Hematopoietic multipotent progenitor cell treated with erythropoietin and hydrocortisone succinate and interleukin-3 and kit ligand, for 8 days (in vitro differentiated cells): ENCODE measurements around the gene ITPK1.

Experiments used
- DNase-seq: peaks from one replicate; pipeline ENCODE4 v3.0.0-alpha.2; 2015

Gene ITPK1

DNA sequence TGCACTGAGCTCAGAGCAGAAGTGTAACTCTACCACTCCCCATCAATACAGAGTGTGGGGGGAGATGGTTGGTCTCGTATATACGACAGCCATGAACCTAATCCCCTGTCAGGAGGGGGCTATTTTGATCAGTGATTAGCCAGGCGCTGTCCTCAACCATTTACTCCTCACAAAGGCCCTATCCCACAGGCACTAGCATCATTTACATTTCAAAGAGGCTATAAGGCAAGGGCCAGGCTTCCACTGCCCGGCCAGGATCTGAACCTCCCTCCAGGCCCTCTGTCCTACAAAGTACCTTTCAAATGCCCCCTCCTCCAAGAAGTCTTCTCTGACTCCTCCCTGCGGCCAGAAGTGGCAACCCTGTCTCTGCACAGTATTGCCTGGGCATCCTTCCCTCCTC lies 74.7 kb downstream of the ITPK1 start:
- DNase-seq = no peak

DNA sequence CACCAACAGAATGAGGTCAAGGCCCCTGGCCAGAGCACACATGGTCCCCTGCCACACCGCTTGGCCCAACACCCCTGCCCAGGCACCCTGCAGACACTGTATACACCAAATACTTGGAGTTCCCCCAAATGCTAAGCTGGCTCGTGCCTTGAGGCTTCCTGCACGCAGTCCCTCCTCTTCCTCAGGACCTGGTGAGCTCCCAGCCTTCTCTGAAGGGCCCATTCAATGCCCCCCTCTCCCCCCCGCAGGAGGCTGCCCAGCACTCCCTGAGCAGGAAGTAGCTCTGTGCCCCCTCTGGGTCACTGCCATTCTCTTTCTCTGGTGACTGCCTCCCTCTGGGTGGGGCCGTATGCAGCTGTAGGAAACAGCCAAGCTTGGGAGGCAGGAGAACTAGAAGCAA lies 75.3 kb downstream of the ITPK1 start:
- DNase-seq = no peak

DNA sequence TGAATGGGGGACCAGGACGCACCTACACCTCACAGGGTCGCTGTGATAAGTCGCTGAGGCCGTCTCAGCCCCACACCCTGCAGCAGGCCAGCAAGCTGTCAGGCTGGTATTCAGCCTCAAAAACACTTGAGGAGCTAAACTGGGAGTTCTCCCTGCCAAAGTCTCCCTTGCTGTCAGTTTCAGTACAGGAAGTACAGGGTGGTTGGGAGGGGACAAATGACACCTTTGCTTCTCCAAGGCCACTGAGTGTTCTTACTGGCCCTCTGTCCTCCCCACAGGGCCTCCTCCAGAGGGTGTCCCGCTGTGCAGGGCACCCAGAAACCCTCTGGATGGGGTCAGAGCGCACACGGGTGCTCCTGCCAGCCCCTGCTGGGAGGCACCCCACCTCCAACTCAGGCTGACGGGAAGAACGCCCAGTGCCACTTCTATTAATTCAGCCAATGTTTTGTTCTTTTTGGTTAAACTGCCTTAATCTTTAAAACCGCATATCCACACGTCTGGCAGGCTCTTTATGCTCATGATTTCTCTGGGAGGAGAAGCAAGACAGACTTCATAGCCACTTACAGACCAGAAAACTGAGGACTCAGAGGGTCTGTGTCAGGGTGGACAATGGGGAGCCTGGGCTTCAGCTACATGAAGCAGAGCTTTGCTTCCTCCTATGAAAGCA lies 75.9 kb downstream of the ITPK1 start:
- no peak for DNase-seq

DNA sequence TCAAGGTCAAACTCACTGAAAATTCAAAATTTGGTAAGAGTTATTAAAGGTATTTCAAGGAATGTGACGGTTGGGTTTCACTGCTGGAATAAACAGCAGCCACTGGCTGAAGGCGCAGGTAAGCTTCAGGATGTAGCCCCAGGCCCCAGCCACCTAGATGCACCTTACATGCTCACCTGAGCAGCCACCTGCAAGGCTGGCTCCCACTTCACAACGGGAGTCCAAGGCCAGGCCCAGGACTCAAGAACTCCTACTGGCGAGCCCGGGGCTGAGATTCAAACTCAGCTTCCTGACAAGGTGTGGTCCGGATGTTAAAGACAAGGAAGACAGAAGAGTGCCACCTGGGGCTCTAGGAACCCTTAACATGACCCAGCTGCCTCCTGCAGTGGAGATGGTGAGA lies 78.4 kb downstream of the ITPK1 start:
- no peak for DNase-seq

DNA sequence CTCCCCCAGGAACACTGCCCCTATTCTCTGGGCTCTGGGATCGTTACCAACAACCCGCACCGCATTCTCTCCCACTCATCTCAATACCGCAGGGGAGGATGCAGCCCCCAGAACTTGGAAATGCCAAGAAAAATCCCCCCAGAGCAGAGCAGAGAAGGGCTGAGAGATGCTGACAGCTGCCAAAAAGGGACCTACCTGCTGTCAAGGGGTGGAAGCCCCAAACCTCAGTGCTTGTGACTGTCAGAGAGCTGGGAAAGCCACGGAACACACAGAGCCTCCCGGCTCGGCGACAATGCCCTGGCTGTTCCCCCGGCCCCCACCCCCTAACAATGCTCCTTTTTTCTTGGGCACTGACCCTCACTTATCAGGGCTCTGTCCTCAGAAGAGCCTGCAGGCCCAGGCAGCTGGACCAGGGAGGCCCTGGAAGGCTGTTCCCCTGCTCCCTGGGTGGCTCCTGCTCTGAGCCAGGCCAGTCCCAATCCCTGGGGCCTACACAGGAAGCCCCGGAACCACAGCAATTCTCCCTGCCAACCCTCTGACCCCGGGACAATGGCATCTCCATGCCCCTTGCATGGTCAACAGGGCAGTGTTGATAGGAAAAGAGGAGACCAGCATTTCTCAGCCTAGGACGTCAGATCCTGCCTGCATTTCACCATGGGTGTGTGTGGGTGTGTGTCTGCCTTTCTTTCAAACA lies 78.9 kb downstream of the ITPK1 start:
- DNase-seq = no peak

DNA sequence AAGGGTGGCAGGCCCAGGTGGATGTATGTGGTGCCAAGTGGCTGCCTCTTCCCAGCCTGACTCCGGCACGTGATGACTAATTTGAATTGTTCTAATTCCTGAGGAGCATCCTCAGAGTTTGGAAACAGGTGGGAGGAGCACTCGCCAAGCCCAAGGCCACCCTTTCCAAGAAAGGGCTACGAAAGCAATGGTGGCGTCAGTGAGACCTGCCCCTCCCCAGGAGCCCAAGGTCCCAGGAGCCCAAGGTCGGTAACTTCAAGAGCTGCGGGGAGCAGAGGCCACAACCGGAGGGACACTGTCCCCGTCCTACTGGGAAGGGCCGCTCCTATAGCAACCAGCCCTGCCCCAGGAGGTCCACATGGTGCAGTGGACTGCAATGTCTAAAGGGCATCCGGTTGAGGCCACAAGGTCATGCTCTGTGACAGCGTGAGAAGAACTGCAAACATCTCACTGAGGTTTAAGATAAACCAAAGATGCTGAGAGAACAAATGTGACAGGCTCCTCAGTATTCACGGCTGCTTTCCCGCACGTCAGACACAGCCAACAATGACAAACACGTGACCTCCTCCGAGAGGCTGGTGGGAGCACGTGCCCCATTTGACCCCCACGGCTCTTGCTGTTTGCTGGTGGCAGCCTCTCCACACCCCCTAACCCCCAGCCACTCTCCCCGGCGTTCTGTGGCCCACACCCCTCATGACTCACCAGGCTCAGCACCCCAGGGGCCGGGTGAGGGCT lies 79.6 kb downstream of the ITPK1 start:
- DNase-seq = no peak

DNA sequence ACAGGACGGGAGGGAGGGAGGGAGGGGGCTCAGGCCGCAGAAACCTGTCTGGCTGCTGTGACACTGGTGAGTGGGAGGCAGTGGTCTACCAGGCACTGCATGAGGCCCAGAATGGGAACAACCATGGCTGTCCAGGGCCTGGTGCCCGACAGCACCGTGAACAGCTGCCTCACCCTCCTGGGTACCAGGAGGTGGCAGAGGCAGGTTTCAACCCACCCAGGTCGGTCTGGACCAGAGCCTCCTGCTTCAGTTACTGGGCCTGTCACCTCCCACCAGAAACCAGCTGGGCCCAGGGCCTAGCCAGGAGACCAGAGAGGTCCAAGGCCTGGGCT lies 80.2 kb downstream of the ITPK1 start:
- DNase-seq = no peak

DNA sequence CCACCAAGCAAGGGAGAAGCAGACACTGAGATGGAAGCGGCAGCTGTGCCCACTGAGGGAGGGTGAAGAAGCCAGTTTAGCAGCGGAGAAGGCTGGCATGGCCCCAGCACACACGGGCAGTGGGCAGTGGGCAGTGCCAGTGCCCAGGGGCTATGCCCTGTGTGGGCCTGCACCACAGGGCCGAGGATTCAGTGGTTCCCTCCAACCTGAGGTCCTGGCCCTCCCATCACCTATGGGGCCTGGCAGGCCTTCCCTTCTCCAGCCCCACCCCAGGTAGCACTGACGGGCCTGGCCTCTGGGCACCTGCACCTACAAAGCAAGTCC lies 81.1 kb downstream of the ITPK1 start:
- DNase-seq = no peak

DNA sequence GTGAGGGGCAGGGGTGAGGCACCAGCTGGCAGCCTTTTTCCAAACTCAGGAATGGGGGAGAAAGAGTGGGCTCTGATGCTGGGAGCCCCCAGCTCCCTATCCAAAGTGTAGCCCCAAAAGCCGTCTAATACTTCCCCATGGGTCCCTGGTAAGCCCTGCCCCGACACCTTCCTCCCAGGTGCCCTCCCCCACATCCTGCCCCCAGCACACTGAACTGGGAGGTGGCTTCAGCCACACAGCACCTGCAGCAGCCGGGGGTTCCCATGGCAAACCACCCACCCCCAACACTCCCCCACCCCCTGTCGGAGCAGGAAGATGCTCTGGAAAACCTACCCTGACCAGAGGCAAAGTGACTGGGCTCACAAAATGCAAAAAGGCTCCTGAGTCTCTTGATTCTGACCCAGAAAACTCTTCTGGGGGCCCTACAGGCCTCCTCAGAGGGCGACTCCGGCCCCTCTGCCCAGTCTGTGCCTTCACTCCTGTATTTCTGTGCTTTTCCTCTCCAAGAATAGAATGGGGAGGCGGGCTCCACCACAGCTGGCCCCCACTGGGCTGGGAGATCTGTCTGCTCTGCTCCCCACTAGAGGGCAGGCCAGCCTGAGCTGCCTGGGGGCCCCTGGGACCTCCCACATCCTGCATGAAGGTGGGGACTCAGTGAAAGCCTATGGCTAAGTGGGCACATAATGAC lies 81.6 kb downstream of the ITPK1 start:
- DNase-seq = no peak

DNA sequence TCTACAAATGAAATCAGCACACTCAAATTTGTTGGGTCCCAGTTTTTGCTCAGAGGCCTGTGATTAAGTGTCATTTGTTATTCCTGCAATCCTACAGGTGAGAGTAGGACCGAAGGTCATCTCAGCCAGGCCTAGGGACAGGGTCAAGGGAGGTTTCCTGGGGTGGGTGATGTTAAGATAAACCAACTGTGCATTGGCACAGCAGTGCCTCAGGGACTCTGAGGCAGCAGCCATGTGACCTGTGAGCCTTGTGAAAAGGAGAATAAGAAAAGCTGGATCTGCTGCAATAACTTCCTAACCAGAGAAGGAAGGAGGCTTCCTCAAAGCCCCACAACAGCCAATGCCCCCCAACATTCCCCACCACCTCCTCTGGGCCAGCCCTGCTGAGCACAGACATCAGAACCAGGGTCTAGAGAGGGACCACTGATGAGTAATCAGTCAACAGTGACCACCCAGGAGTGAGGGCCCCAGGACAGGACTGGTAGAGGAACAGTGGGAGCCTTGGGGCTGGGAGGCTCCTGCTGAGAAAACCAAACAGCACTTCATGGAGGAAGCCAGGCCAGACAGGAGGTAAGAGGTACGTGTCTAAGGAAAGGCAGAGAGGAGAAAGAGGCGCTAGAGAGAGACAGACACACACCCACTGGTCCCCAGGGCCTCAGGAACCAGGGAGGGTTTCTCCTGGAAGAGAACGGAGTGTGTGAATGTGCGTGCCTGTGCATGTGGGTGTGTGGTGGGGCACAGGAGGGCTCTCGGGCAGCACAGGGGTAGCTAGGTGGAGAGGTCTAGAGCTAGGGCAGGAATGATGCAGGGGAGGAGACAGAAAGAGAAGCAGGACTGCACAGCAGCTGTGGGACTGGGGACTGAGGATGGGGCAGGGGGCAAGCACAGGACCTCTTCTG lies 82.4 kb downstream of the ITPK1 start:
- no peak for DNase-seq

DNA sequence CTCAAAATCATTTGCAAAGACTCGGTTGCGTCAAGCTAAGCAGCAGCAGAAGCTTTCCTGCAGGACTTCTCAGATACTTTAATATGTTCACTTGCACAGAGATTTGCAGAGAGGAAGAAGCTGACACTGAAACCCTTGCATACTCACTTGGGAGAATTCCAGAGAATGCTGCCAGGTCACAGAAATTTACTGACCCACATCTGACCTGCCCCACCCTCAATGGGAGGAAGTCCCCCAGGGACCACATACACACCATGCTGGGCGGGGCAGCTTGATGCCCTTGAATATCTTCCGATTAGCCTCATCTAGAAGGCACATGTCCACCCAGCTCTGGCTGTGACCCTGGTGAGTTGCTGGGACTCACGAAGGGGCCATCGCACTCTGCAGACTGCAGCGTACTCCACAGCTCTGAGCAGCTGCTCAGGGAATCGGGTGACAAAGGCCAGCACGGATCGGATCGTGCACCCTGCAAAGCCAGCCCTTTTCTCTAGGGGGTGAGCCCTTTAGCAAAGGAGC lies 83.2 kb downstream of the ITPK1 start:
- DNase-seq = no peak

DNA sequence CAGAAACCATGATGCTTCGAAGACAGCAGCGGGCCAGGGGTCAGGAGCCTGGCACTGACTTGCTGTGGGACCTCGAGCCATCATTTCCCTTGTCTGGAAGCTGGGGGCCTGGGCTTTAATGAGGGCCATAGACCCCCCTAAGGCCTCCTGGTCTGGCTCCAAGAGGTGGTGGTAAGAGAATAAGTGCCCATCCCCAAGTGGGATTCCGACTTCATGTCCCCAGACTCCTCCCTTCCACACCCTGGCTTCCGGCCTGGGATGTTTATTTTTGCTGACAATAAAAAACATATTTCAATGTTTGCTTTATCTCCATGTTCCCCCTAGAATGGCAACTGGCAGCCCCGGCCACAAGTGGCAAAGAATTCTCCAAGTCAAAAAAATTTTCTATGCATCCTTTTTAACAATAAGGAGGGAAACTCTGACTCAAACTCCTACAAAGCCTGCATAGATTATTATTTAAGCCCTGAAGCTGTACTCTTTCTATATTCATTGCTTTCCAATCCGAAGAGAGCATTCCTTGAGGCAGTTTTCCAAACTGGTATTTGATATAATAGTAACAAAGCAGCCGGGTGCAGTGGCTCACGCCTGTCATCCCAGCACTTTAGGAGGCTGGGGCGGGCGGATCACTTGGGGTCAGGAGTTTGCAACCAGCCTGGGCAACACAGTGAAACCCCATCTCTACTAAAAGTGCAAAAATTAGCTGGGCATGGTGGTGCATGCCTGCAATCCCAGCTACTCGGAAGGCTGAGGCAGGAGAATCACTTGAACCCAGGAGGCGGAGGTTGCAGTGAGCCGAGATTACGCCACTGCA lies 84.0 kb downstream of the ITPK1 start:
- DNase-seq = no peak

DNA sequence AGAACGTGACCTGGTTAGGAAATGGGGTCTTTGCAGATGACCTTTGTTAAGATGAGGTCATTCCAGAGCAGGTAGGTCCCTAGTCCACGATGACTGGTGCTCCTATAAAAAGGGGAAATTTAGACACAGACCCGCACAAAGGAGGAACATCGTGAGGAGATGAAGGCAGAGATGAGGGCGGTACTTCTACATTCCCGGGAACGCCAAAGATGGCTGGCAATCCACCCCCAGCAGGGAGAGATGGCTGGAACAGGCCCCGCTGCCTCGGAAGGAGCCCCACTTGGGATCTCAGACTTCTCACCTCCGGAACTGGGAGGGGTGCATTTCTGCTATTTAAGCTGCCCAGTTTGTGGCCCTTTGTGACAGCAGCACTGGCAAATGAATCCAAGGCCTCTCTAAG lies 85.0 kb downstream of the ITPK1 start:
- no peak for DNase-seq

DNA sequence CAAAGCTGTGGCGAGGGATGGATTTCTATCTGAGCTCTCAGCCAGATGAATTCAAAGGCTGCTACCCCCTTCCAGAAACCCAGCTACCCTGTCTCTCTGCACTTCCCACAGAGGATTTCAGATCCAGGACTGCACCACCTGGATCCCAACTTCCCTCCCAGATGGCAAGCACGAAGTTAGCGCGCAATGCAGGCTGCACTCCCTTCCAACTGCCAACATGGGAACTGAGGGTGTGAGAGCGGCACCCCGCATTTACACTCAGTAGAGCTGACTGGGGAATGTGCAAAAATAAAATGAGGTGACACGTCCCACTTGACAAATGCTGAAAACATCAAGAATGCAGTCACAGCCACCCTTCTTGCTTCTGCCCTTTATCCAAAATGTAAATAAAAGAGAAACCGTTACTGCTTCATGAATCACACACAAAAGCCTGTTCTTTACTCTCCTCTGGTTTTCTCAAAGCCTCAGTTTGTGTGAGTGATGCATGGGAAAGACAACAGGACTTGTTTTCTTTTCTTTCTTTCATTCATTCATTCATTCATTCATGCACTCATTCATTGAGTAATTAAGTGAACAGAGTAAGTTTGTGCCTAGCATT lies 85.7 kb downstream of the ITPK1 start:
- DNase-seq = no peak

DNA sequence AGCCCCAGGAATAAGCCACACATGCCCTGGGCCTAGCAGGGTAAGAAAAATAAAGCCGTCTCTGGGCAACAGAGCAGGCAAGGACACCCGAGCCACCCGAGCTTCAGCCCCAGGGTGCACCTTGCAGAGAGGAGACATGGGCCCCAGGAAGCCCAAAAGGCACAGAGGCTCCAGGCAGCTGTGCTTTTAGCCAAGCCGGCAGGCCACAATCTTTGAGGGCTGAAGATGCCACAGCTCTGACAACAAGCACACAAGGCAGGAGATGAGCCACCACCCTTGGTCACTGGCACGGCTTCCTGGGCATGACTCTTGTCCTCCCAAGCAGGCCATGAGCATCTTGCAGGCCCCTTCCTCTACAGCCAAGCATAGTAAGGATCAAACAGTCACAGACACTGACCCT lies 86.3 kb downstream of the ITPK1 start:
- DNase-seq = no peak

DNA sequence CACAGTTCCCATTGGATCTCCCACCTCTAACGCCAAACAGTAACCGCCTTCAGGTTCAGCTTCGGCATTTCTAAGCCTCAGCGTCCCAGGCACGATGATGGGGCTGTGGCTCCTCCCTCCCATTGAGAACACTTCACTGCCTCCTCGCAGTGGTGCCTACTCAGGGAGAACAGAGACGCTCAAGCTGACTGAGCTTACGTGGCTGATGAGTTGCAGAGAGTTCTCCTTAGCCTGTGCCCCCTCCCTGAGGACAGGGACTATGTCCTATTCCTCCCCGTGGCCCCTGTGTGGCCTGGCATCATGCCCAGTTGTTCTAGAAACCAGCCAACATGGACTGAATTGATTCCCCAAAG lies 87.0 kb downstream of the ITPK1 start:
- DNase-seq = no peak

DNA sequence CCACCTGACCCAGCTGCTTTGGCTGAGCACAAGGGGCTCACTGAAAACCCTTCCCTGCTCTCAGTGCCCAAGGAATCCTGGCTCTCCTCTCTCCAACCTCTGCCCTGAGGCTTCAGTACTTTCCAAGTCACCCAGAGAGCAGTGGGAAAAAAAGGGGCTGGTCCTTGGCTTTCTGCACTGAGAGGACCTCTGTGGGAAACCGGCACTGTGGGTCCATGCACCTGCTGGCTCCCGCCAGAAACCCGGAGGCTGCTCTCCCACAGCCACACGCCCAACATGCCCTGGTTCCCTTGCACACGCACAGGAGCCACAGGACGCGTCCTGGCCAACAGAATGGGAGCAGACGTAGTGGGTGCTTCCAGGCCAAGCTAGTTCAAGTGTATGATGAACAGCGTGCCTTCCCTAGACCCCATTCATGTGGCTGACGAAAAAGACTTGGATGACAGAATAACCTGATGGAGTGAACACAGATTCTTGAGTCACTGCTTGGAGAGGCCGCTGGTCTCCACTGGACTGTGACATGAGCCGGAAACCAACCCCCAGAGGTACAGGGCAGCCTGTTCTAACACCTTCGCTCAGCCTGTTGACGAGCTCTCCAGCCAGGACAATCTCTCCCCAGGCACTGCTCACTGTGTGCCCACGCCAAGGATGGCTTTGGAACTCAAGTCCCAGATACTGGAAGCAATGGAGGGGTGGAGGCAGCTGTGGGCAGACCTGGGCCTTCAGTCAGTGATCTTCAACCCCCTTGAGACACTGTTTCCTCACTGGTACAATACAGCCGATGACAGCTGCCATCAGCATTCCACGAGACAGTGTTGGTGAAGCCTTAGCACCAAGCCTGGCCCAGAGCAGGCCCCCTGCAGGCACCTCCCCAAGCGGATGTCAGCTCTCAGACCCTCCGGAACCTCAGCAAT lies 87.7 kb downstream of the ITPK1 start:
- no peak for DNase-seq

DNA sequence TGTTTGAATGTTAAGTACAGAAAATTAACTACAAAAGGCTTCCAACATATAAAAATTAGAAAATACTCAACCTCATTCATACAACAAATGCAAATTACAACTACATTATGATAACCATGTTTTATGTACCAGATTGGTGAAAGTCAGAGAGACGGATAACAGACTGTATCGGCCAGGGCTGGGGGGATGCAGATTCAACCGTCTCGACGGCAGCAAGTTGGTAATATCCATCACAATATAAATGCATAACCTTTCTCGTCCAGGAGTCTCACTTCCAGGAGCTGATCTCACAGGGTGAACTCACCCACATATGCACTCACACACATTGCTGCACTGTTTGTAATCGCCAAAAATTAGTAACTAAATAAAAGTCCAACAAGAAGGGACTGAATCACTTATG lies 89.4 kb downstream of the ITPK1 start:
- DNase-seq = no peak

DNA sequence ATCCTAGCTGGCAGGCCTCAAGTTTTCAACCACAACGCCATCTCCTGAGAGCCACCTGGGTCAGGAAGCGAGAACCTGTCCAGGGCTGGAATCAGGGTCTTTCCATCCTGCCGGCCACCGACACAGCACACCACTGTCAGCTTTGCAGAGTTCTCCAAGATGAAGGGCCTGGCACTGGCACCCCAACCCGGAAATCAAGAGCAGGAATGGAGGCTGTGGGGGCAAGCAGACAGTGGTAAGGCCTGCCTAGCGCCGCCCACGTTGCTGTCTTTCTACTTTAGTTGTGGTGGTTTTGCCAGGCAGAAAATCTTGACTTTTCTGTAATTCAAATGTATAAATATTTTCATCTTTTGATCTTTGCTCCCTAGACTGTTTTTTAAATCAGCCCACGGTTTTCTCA lies 90.7 kb downstream of the ITPK1 start:
- DNase-seq = no peak

DNA sequence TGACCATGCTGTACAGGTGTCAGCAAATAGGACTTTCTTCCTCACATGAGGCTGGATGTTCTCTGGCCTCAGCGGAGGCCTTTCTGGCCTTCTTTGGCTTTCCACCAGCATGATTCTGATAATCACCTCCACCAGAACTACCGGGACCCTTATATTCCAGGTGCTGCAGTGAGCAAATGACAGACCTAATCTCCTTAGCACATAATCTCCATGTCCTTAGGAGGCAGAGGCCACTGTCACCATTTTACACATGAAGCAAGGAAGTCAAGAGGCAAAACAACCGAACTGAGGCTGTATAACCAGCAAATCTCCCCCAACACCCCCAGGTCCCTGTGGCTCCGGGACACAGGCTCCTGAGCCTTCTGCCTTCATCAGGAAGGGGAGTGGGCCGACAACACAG lies 91.2 kb downstream of the ITPK1 start:
- no peak for DNase-seq
